NB4 (cell line): ENCODE measurements around the gene NBR1.

Experiments used
- POLR2A ChIP-seq: IDR thresholded peaks from 2 replicates; pipeline ENCODE4 v1.6.1; 2011; ENCODE audit warnings: mild to moderate bottlenecking; ENCODE audit not compliant: insufficient read length; ENCODE audit errors: extremely low read depth
- TF ChIP-seq, protein P1 (sequence below): IDR thresholded peaks from one replicate; pipeline ENCODE4 v1.5.1; 2012; ENCODE audit warnings: low read depth, low read length
- TF ChIP-seq, protein P2 (sequence below): IDR thresholded peaks from 2 replicates; pipeline ENCODE4 v1.6.1; 2011; ENCODE audit warnings: low read depth, low read length

DNA sequence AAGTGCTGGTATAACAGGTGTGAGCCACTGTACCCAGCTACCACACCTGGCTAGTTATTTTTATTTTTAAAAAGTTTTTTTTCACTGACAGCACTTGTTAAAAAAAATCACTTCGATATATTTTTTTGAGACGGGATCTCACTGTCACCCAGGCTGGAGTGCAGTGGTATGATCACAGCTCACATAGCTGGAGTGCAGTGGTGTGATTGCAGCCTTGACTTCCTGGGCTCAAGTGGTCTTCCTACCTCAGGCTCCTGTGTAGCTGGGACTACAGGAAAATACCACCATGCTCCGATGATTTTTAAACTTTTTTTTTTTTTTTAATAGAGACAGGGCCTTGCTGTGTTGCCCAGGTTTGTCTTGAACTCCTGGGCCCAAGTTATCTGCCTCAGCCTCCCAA is 12.9 kb downstream of the NBR1 start:
- TF ChIP-seq, protein P1, sequence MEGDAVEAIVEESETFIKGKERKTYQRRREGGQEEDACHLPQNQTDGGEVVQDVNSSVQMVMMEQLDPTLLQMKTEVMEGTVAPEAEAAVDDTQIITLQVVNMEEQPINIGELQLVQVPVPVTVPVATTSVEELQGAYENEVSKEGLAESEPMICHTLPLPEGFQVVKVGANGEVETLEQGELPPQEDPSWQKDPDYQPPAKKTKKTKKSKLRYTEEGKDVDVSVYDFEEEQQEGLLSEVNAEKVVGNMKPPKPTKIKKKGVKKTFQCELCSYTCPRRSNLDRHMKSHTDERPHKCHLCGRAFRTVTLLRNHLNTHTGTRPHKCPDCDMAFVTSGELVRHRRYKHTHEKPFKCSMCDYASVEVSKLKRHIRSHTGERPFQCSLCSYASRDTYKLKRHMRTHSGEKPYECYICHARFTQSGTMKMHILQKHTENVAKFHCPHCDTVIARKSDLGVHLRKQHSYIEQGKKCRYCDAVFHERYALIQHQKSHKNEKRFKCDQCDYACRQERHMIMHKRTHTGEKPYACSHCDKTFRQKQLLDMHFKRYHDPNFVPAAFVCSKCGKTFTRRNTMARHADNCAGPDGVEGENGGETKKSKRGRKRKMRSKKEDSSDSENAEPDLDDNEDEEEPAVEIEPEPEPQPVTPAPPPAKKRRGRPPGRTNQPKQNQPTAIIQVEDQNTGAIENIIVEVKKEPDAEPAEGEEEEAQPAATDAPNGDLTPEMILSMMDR = no peak
- no peak for TF ChIP-seq POLR2A
- TF ChIP-seq, protein P2, sequence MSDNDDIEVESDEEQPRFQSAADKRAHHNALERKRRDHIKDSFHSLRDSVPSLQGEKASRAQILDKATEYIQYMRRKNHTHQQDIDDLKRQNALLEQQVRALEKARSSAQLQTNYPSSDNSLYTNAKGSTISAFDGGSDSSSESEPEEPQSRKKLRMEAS = no peak
